Neural cell (in vitro differentiated cells): ENCODE data around the gene LLGL2. TPM values are rescaled to one million over a fixed set of nuclear protein-coding genes. Genes with fewer than 3 reads are reported as not detected.

Experiments used
- H2AFZ ChIP-seq: fragments of 200-600, 300-800 bp; sonication (generic), shearing (Covaris generic); 2 replicates; pipeline ENCODE4 v1.6.0; 2014; ENCODE audit warnings: low read depth, mild to moderate bottlenecking, antibody characterized with exemption, low read length, moderate library complexity
- H3F3A ChIP-seq: fragments of 200-600 bp; shearing (Covaris generic); 2 replicates; pipeline ENCODE4 v1.6.1; 2016; ENCODE audit warnings: mild to moderate bottlenecking, moderate library complexity, mixed read lengths, antibody characterized with exemption, low read length; ENCODE audit not compliant: insufficient read depth, poor library complexity, severe bottlenecking
- H3K27ac ChIP-seq: fragments of 200-600, 300-800 bp; sonication (generic), shearing (Covaris generic); 2 replicates; pipeline ENCODE4 v1.5.1; 2014; ENCODE audit warnings: mild to moderate bottlenecking, low read length, moderate library complexity
- H3K27me3 ChIP-seq: fragments of 300-800, 200-600 bp; sonication (generic), shearing (Covaris generic); 2 replicates; pipeline ENCODE4 v1.6.0; 2014; ENCODE audit warnings: mild to moderate bottlenecking, low read depth, low read length, moderate library complexity; ENCODE audit not compliant: insufficient read depth
- H3K36me3 ChIP-seq: fragments of 300-800, 200-600 bp; sonication (generic), shearing (Covaris generic); 2 replicates; pipeline ENCODE4 v1.5.1; 2014; ENCODE audit warnings: mild to moderate bottlenecking, antibody characterized with exemption, low read length, moderate library complexity; ENCODE audit not compliant: insufficient read depth
- H3K4me2 ChIP-seq: fragments of 300-800, 200-600 bp; sonication (generic), shearing (Covaris generic); 2 replicates; pipeline ENCODE4 v1.6.0; 2014; ENCODE audit warnings: mild to moderate bottlenecking, low read length
- H3K4me3 ChIP-seq: fragments of 300-800, 200-600 bp; sonication (generic), shearing (Covaris generic); 2 replicates; pipeline ENCODE4 v1.5.1; 2014; ENCODE audit warnings: mild to moderate bottlenecking, low read length, moderate library complexity
- H3K79me2 ChIP-seq: fragments of 200-600 bp; shearing (Covaris generic); replicated peaks from 2 replicates; pipeline ENCODE4 v1.6.0; 2014; ENCODE audit warnings: mild to moderate bottlenecking, low read length, moderate library complexity; ENCODE audit not compliant: insufficient read depth
- H3K9ac ChIP-seq: fragments of 300-800, 200-600 bp; sonication (generic), shearing (Covaris generic); 2 replicates; pipeline ENCODE4 v1.6.1; 2016; ENCODE audit warnings: mild to moderate bottlenecking, low read length, mixed read lengths
- H3K9me2 ChIP-seq: fragments of 200-600 bp; shearing (Covaris generic); 2 replicates; pipeline ENCODE4 v1.6.1; 2016; ENCODE audit warnings: mild to moderate bottlenecking, low read length, mixed read lengths; ENCODE audit not compliant: insufficient read depth
- H3K9me3 ChIP-seq: fragments of 200-600, 300-800 bp; sonication (generic), shearing (Covaris generic); 2 replicates; pipeline ENCODE4 v1.6.1; 2016; ENCODE audit warnings: mild to moderate bottlenecking, mixed run types, low read length, moderate library complexity, mixed read lengths
- H4K20me1 ChIP-seq: fragments of 200-600 bp; shearing (Covaris generic); 2 replicates; pipeline ENCODE4 v1.6.1; 2016; ENCODE audit warnings: mild to moderate bottlenecking, mixed run types; ENCODE audit not compliant: insufficient read depth
- EP300 ChIP-seq: fragments of 450-650 bp; conservative IDR thresholded peaks from 2 replicates; pipeline ENCODE4 v1.6.1; 2014; ENCODE audit warnings: antibody characterized with exemption, mild to moderate bottlenecking, moderate library complexity; ENCODE audit not compliant: poor library complexity, severe bottlenecking
- EZH2 ChIP-seq: fragments of 200-600, 300-800 bp; shearing (Covaris generic), sonication (generic); IDR thresholded peaks from 2 replicates; pipeline ENCODE4 v1.6.1; 2014; ENCODE audit warnings: antibody characterized with exemption, low read length, borderline replicate concordance, mild to moderate bottlenecking; ENCODE audit not compliant: insufficient read depth, poor library complexity, severe bottlenecking
- MXI1 ChIP-seq: fragments of 450-650 bp; conservative IDR thresholded peaks from 2 replicates; pipeline ENCODE4 v1.6.1; 2014; ENCODE audit warnings: antibody characterized with exemption, mild to moderate bottlenecking; ENCODE audit not compliant: poor library complexity, severe bottlenecking
- POLR2AphosphoS5 ChIP-seq: IDR thresholded peaks from 2 replicates; pipeline ENCODE4 v1.6.1; 2012
- RAD21 ChIP-seq: fragments of 450-650 bp; conservative IDR thresholded peaks from 2 replicates; pipeline ENCODE4 v1.6.1; 2014; ENCODE audit warnings: antibody characterized with exemption, mild to moderate bottlenecking, moderate library complexity
- REST ChIP-seq: IDR thresholded peaks from 2 replicates; pipeline ENCODE4 v1.6.1; 2012; ENCODE audit warnings: borderline replicate concordance
- SMC3 ChIP-seq: fragments of 450-650 bp; conservative IDR thresholded peaks from 2 replicates; pipeline ENCODE4 v1.6.1; 2014; ENCODE audit warnings: antibody characterized with exemption, mild to moderate bottlenecking, moderate library complexity; ENCODE audit not compliant: poor library complexity
- TAF1 ChIP-seq: IDR thresholded peaks from 2 replicates; pipeline ENCODE4 v1.6.1; 2012; ENCODE audit warnings: low read depth
- polyA plus RNA-seq: library from polyadenylated mRNA; depleted of rRNA; stranded (reverse); fragments of >200 nt; gene quantifications from 2 replicates; pipeline ENCODE4 v1.2.3, GENCODE V29; 2014
- TF ChIP-seq, protein P1 (sequence below): fragments of 450-650 bp; IDR thresholded peaks from 2 replicates; pipeline ENCODE4 v1.5.1; 2014; ENCODE audit warnings: antibody characterized with exemption, mild to moderate bottlenecking, moderate library complexity; ENCODE audit not compliant: poor library complexity, severe bottlenecking

LLGL2 gene
- polyA plus RNA-seq, 1 donor from 2014 or later = 0.95 TPM

GRCh38 chr17:75565618-75566017, 40.1 kb downstream of the LLGL2 start:
- Histone ChIP-seq H3K36me3 (no peaks in the 10 kb centered on the region), H3K4me3 (no peak overlapping the region), H3K9me2 (no peaks in the 10 kb centered on the region), H2AFZ (no peak overlapping the region), H3K27ac (no peak overlapping the region), H3F3A (no peaks in the 10 kb centered on the region), H3K79me2 (no peaks in the 10 kb centered on the region), H3K27me3 (no peaks in the 10 kb centered on the region), H4K20me1 (no peaks in the 10 kb centered on the region), H3K9me3 (no peaks in the 10 kb centered on the region), H3K4me2 (no peak overlapping the region), H3K9ac (no peak overlapping the region)
- TF ChIP-seq REST = no peak
- TF ChIP-seq POLR2AphosphoS5 = no peak
- TF ChIP-seq MXI1 = no peak
- TF ChIP-seq, protein P1, sequence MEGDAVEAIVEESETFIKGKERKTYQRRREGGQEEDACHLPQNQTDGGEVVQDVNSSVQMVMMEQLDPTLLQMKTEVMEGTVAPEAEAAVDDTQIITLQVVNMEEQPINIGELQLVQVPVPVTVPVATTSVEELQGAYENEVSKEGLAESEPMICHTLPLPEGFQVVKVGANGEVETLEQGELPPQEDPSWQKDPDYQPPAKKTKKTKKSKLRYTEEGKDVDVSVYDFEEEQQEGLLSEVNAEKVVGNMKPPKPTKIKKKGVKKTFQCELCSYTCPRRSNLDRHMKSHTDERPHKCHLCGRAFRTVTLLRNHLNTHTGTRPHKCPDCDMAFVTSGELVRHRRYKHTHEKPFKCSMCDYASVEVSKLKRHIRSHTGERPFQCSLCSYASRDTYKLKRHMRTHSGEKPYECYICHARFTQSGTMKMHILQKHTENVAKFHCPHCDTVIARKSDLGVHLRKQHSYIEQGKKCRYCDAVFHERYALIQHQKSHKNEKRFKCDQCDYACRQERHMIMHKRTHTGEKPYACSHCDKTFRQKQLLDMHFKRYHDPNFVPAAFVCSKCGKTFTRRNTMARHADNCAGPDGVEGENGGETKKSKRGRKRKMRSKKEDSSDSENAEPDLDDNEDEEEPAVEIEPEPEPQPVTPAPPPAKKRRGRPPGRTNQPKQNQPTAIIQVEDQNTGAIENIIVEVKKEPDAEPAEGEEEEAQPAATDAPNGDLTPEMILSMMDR = no peak
- no peak for TF ChIP-seq EZH2
- TF ChIP-seq SMC3 = no peak
- no peak for TF ChIP-seq TAF1
- no peak for TF ChIP-seq EP300
- TF ChIP-seq RAD21 = no peak

DNA sequence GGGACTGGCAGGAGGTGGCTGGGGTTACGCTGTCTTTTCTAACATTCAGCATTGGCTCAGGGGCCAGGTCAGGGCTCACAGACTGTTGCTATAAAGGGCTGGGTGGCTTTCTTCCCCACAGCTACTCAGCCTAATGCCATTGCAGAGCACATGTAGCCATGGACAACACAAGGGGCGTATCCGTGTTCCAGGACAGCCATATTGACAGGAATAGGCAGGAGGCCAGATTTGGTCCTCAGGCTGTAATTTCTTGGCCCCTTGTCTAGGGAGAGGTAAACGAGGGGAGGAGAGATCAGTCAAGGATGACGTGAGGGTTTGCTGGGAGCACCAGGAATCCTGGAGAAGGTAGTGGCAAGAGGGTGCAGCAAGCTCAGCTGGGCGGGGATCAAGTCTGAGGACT, 40.9 kb downstream of the LLGL2 start:
- H3K27ac ChIP-seq = no peak overlapping the region
- H4K20me1 ChIP-seq = no peaks in the 10 kb centered on the region
- no peaks in the 10 kb centered on the region for H3F3A ChIP-seq
- H3K9ac ChIP-seq = no peak overlapping the region
- no peaks in the 10 kb centered on the region for H3K79me2 ChIP-seq
- TF ChIP-seq, protein P1 = no peak
- TF ChIP-seq REST = no peak
- TF ChIP-seq RAD21 = no peak
- TF ChIP-seq EZH2 = no peak
- TF ChIP-seq SMC3 = no peak
- TF ChIP-seq POLR2AphosphoS5 = no peak
- no peak for TF ChIP-seq MXI1
- TF ChIP-seq TAF1 = no peak
- TF ChIP-seq EP300 = no peak
- no peaks in the 10 kb centered on the region for H3K9me3 ChIP-seq
- no peaks in the 10 kb centered on the region for H3K9me2 ChIP-seq
- no peaks in the 10 kb centered on the region for H3K27me3 ChIP-seq
- no peak overlapping the region for H3K4me3 ChIP-seq
- no peak overlapping the region for H2AFZ ChIP-seq
- no peak overlapping the region for H3K4me2 ChIP-seq
- H3K36me3 ChIP-seq = no peaks in the 10 kb centered on the region
